A549 (cell line): Measurements from ENCODE around the gene RENBP. TPM values are rescaled to one million over a fixed set of nuclear protein-coding genes. Genes with fewer than 3 reads are reported as not detected.

Source experiments
- ATAC-seq, 2 experiments: fragments of 200-7000 bp in 1 of 2; fragments of >200 bp in 1 of 2; cut with Nextera tagmentation in 1 of 2; cut with Tn5 transposase in 1 of 2; 3 replicates each; pipeline versions ENCODE4 v1.8.0 to v1.9.1; 2018 to 2020; ENCODE audit warnings: mild to moderate bottlenecking in 1 of 2, moderate library complexity in 1 of 2
- CTCF ChIA-PET: fragments of 300-600 bp; sonication (Branson Sonifier 250); formaldehyde crosslinking; extraction: SDS; loops from one replicate; lab custom pipeline; 2021; ENCODE audit warnings: antibody characterized with exemption, inconsistent platforms; lab: Yijun Ruan, JAX
- POLR2A ChIA-PET: fragments of 350-600 bp; formaldehyde crosslinking; extraction: SDS; loops from one replicate; lab custom pipeline; 2021; ENCODE audit warnings: antibody characterized with exemption, inconsistent platforms; lab: Yijun Ruan, JAX
- DNase-seq, 2 experiments: peaks; one replicate each; pipeline versions ENCODE4 v3.0.0 to v3.0.0-alpha.2; 2011 to 2016; ENCODE audit warnings: low read depth in 1 of 2, low spot score in 1 of 2
- FAIRE-seq: peaks from 2 replicates; lab custom pipeline; 2011; peaks lifted over from hg19 to GRCh38; lab: Jason Lieb, UNC
- H3K27ac ChIP-seq, 2 experiments: fragments of >200 bp; sonication (Bioruptor Twin); formaldehyde crosslinking; 3 replicates each; pipeline ENCODE4 v1.5.1; 2016 to 2017
- H3K4me1 ChIP-seq: fragments of >200 bp; sonication (Bioruptor Twin); formaldehyde crosslinking; 3 replicates; pipeline ENCODE4 v1.6.1; 2016
- H3K4me2 ChIP-seq: fragments of >200 bp; sonication (Bioruptor Twin); formaldehyde crosslinking; 3 replicates; pipeline ENCODE4 v1.6.1; 2016
- H3K4me3 ChIP-seq: fragments of >200 bp; sonication (Bioruptor Twin); formaldehyde crosslinking; 3 replicates; pipeline ENCODE4 v1.5.1; 2016
- H3K9me3 ChIP-seq: fragments of >200 bp; sonication (Bioruptor Twin); formaldehyde crosslinking; 3 replicates; pipeline ENCODE4 v1.6.1; 2016
- BHLHE40 ChIP-seq: IDR thresholded peaks from 2 replicates; pipeline ENCODE4 v1.6.1; 2012; ENCODE audit warnings: low read depth, low read length, inconsistent platforms
- CHD4 ChIP-seq: fragments of 200-600 bp; sonication (generic); IDR thresholded peaks from 2 replicates; pipeline ENCODE4 v1.6.1; 2016; ENCODE audit warnings: antibody characterized with exemption, mild to moderate bottlenecking, borderline replicate concordance
- E2F6 ChIP-seq: IDR thresholded peaks from 2 replicates; pipeline ENCODE4 v1.6.1; 2012; ENCODE audit warnings: low read depth, borderline replicate concordance
- EHMT2 ChIP-seq: fragments of 200-600 bp; sonication (generic); IDR thresholded peaks from 2 replicates; pipeline ENCODE4 v1.6.1; 2016; ENCODE audit warnings: antibody characterized with exemption, low read depth, mild to moderate bottlenecking, moderate library complexity
- ESRRA ChIP-seq: fragments of 150-350 bp; IDR thresholded peaks from 2 replicates; pipeline ENCODE4 v1.6.1; 2014; ENCODE audit warnings: mild to moderate bottlenecking, low read length, borderline replicate concordance
- FOSL2 ChIP-seq, 2 experiments: fragments of 450-650 bp in 1 of 2; fragments of >200 bp in 1 of 2; sonication (Bioruptor Twin) in 1 of 2; formaldehyde crosslinking; IDR thresholded peaks; 2 replicates each; pipeline versions ENCODE4 v1.5.0 to v1.6.1; 2016 to 2020; ENCODE audit warnings: mild to moderate bottlenecking in 1 of 2, moderate library complexity in 1 of 2
- HES2 ChIP-seq: fragments of >200 bp; sonication (Bioruptor Twin); formaldehyde crosslinking; IDR thresholded peaks from 2 replicates; pipeline ENCODE4 v1.6.1; 2016
- HOXB13 ChIP-seq: fragments of 250-450 bp; sonication (Bioruptor Pico); IDR thresholded peaks from 2 replicates; pipeline ENCODE4 v1.5.0; 2020; ENCODE audit warnings: low read depth, mild to moderate bottlenecking, moderate library complexity
- JUNB ChIP-seq: fragments of >200 bp; sonication (Bioruptor Twin); formaldehyde crosslinking; IDR thresholded peaks from 2 replicates; pipeline ENCODE4 v1.6.1; 2016
- MAX ChIP-seq: IDR thresholded peaks from 2 replicates; pipeline ENCODE4 v1.6.1; 2012
- NPAS2 ChIP-seq: fragments of 250-450 bp; sonication (Bioruptor Pico); IDR thresholded peaks from 2 replicates; pipeline ENCODE4 v1.8.0; 2022; ENCODE audit warnings: mild to moderate bottlenecking, moderate library complexity, borderline replicate concordance
- PBX3 ChIP-seq: IDR thresholded peaks from 2 replicates; pipeline ENCODE4 v1.6.1; 2012
- POLR2AphosphoS2 ChIP-seq: conservative IDR thresholded peaks from 2 replicates; pipeline ENCODE4 v1.6.1; 2012; ENCODE audit warnings: low read length, improper control_type of control experiment, inconsistent platforms
- RNF2 ChIP-seq: fragments of 200-600 bp; sonication (generic); IDR thresholded peaks from 2 replicates; pipeline ENCODE4 v1.6.1; 2016; ENCODE audit warnings: low read depth, mild to moderate bottlenecking, antibody characterized with exemption, moderate library complexity, borderline replicate concordance
- SMC3 ChIP-seq: fragments of >200 bp; sonication (Bioruptor Twin); formaldehyde crosslinking; IDR thresholded peaks from 3 replicates; pipeline ENCODE4 v1.6.1; 2018; ENCODE audit warnings: inconsistent platforms
- ZFP36 ChIP-seq: fragments of 450-650 bp; IDR thresholded peaks from 2 replicates; pipeline ENCODE4 v1.6.1; 2014; ENCODE audit warnings: borderline replicate concordance; ENCODE audit not compliant: partially characterized antibody
- WGBS: methylation state at CpG from one replicate; pipeline ENCODE4 v1.1.6; 2017; ENCODE audit errors: missing lambda C conversion rate; 5-methylcytosine and 5-hydroxymethylcytosine counted together
- polyA plus RNA-seq, 4 experiments: library from polyadenylated mRNA; depleted of rRNA in 3 of 4; stranded (reverse); fragments of >200 nt; fragmentation: RNase III in 1 of 4; extraction: RNeasy Plus Mini Kit Qiagen cat#74134 plus additional on column Dnase treatment in 1 of 4; gene quantifications; 2 replicates in 3 of 4; 3 replicates in 1 of 4; pipeline ENCODE4 v1.2.3, GENCODE V29; 2011 to 2017
- TF ChIP-seq, protein P1 (sequence below): fragments of 250-450 bp; sonication (Bioruptor Pico); IDR thresholded peaks from 2 replicates; pipeline ENCODE4 v1.5.0; 2021; ENCODE audit warnings: mild to moderate bottlenecking, moderate library complexity, borderline replicate concordance
- TF ChIP-seq, protein P2 (sequence below): fragments of 250-450 bp; sonication (Bioruptor Pico); IDR thresholded peaks from 2 replicates; pipeline ENCODE4 v1.5.0; 2020; ENCODE audit warnings: low read depth, mild to moderate bottlenecking, moderate library complexity
- TF ChIP-seq, protein P3 (sequence below): fragments of 200-600 bp; sonication (generic); IDR thresholded peaks from 2 replicates; pipeline ENCODE4 v1.6.1; 2016; ENCODE audit warnings: antibody characterized with exemption, mild to moderate bottlenecking, moderate library complexity

RENBP gene
- polyA plus RNA-seq, 2 of the 4 experiments (the other 2 are of a cell fraction), result not detected

DNA sequence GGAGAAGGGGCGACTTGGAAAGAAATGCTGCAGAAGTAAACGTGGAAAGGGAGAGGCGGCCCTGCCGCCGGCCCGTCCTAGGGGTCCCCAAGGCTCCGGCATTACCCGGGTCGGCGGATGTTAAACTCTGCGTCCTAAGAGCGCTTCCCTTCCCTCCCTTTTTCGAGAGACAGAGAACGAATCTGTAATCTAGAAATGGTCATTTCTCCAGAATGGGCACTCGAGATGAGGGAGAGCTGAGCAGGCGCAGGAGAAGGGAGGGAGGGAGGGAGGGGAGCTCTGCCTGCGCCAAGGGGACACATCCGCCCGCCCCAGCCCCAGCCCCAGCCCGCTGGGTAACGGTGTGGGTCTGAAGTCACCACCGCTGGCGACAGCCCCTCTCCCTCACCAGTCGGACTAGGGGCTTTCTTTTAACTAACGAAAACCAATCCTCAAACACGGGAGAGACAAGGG, 25.5 kb upstream of the RENBP start:
- no peak for ATAC-seq
- FAIRE-seq, result no peak
- no peak for DNase-seq
- 4% methylated on average over 17 of the region's 26 CpGs for WGBS
- Histone ChIP-seq H3K4me1 (peaks cover 34% of the 10 kb centered on the region), H3K9me3 (no peaks in the 10 kb centered on the region), H3K4me2 (peak overlapping the region; percentile 99), H3K4me3 (peak overlapping the region; percentile 100), H3K27ac (peak overlapping the region; percentile 99 to 100)
- POLR2A ChIA-PET, result no interaction called here
- CTCF ChIA-PET, result interaction anchor here (1.1 to 4.5 kb wide), 3 partner anchors 12 to 22 kb away, joined by 3 to 33 read pairs (median 5); no protein-coding TSS in a partner anchor
- TF ChIP-seq BHLHE40, result no peak
- TF ChIP-seq SMC3, result no peak
- no peak for TF ChIP-seq FOSL2 (IDR thresholded peaks at IDR 0.05)
- no peak for TF ChIP-seq FOSL2 (CRISPR knock-in tag; IDR thresholded peaks at IDR 0.05)
- TF ChIP-seq NPAS2 (CRISPR knock-in tag), result no peak
- TF ChIP-seq RNF2, result no peak
- TF ChIP-seq POLR2AphosphoS2, result no peak
- TF ChIP-seq ZFP36, result no peak
- TF ChIP-seq, protein P1, sequence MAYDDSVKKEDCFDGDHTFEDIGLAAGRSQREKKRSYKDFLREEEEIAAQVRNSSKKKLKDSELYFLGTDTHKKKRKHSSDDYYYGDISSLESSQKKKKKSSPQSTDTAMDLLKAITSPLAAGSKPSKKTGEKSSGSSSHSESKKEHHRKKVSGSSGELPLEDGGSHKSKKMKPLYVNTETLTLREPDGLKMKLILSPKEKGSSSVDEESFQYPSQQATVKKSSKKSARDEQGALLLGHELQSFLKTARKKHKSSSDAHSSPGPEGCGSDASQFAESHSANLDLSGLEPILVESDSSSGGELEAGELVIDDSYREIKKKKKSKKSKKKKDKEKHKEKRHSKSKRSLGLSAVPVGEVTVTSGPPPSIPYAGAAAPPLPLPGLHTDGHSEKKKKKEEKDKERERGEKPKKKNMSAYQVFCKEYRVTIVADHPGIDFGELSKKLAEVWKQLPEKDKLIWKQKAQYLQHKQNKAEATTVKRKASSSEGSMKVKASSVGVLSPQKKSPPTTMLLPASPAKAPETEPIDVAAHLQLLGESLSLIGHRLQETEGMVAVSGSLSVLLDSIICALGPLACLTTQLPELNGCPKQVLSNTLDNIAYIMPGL, result no peak

GRCh38 chrX:153969125-153969903, 24.9 kb upstream of the RENBP start:
- POLR2A ChIA-PET, result interaction anchor here (0.7 kb wide), 1 partner anchor 402 kb away, joined by 3 read pairs; no protein-coding TSS in a partner anchor
- no peak for ATAC-seq
- 60% methylated on average over 17 of the region's 25 CpGs for WGBS

DNA sequence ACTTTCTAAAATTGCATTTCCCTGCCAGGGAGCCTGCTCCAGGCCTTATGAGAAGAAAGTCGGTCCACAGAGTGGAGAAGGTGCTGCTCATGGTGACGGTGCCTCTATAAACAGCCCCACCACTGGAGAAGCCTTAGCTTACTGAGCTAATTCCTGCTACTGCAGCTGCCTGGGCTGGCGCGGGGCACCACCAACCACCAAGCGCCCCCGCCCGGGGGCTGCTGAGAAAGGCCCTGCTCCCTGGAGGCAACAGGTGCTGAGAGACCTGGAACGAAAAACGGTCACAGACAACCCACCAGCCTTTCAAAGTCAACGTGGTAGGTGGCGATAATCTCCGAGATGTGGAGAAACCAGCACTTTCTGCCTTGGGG, 24.3 kb upstream of the RENBP start:
- Histone ChIP-seq H3K9me3 (no peaks in the 10 kb centered on the region), H3K27ac (peak overlapping the region in 1 of 2 experiments; percentile 99; a peak in 2 of 6 replicates), H3K4me3 (no peak overlapping the region), H3K4me2 (peak overlapping the region; percentile 99), H3K4me1 (peaks cover 22% of the 10 kb centered on the region)
- ChIA-PET POLR2A (interaction anchor here (0.7 kb wide), 1 partner anchor 402 kb away, joined by 3 read pairs; no protein-coding TSS in a partner anchor), CTCF (interaction anchor here (4.4 to 4.5 kb wide), 2 partner anchors 16 to 21 kb away, joined by 33 to 36 read pairs; no protein-coding TSS in a partner anchor)
- DNase-seq, result no peak
- peak; percentile 91 for FAIRE-seq
- no peak for ATAC-seq
- 85% methylated on average over 6 of the region's 12 CpGs for WGBS
- TF ChIP-seq CHD4, result no peak
- TF ChIP-seq, protein P2, sequence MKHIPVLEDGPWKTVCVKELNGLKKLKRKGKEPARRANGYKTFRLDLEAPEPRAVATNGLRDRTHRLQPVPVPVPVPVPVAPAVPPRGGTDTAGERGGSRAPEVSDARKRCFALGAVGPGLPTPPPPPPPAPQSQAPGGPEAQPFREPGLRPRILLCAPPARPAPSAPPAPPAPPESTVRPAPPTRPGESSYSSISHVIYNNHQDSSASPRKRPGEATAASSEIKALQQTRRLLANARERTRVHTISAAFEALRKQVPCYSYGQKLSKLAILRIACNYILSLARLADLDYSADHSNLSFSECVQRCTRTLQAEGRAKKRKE (CRISPR knock-in tag), result no peak
- no peak for TF ChIP-seq MAX
- TF ChIP-seq JUNB, result no peak
- TF ChIP-seq ESRRA, result no peak
- no peak for TF ChIP-seq PBX3
- TF ChIP-seq ZFP36, result no peak
- TF ChIP-seq E2F6, result no peak
- TF ChIP-seq EHMT2, result no peak
- no peak for TF ChIP-seq HES2
- TF ChIP-seq HOXB13 (CRISPR knock-in tag), result no peak

More at GRCh38 chrX:153969125-153969903, 24.9 kb upstream of the RENBP start:
- Histone ChIP-seq H3K4me3 (peak overlapping the region; percentile 100), H3K4me1 (peaks cover 27% of the 10 kb centered on the region), H3K27ac (peak overlapping the region; percentile 99 to 100), H3K9me3 (no peaks in the 10 kb centered on the region), H3K4me2 (peak overlapping the region; percentile 99)
- DNase-seq (no peak), FAIRE-seq (no peak)
- CTCF ChIA-PET, result interaction anchor here (1.1 to 4.5 kb wide), 3 partner anchors 16 to 21 kb away, joined by 3 to 36 read pairs (median 33); no protein-coding TSS in a partner anchor
- TF ChIP-seq, protein P3, sequence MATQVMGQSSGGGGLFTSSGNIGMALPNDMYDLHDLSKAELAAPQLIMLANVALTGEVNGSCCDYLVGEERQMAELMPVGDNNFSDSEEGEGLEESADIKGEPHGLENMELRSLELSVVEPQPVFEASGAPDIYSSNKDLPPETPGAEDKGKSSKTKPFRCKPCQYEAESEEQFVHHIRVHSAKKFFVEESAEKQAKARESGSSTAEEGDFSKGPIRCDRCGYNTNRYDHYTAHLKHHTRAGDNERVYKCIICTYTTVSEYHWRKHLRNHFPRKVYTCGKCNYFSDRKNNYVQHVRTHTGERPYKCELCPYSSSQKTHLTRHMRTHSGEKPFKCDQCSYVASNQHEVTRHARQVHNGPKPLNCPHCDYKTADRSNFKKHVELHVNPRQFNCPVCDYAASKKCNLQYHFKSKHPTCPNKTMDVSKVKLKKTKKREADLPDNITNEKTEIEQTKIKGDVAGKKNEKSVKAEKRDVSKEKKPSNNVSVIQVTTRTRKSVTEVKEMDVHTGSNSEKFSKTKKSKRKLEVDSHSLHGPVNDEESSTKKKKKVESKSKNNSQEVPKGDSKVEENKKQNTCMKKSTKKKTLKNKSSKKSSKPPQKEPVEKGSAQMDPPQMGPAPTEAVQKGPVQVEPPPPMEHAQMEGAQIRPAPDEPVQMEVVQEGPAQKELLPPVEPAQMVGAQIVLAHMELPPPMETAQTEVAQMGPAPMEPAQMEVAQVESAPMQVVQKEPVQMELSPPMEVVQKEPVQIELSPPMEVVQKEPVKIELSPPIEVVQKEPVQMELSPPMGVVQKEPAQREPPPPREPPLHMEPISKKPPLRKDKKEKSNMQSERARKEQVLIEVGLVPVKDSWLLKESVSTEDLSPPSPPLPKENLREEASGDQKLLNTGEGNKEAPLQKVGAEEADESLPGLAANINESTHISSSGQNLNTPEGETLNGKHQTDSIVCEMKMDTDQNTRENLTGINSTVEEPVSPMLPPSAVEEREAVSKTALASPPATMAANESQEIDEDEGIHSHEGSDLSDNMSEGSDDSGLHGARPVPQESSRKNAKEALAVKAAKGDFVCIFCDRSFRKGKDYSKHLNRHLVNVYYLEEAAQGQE, result no peak
